MM.1S (cell line): ENCODE results near the gene RFNG.

Source experiments
- DNase-seq: peaks from one replicate; pipeline ENCODE4 v3.0.0-alpha.2; 2015
- H2AFZ ChIP-seq: fragments of 300-600 bp; sonication (generic); 2 replicates; pipeline ENCODE4 v1.6.0; 2016; ENCODE audit warnings: antibody characterized with exemption, low read length
- H3F3A ChIP-seq: fragments of 300-600 bp; sonication (generic); 2 replicates; pipeline ENCODE4 v1.6.1; 2016; ENCODE audit warnings: mild to moderate bottlenecking, antibody characterized with exemption, low read length, moderate library complexity, mixed read lengths; ENCODE audit not compliant: insufficient read depth
- H3K27ac ChIP-seq: fragments of 300-600 bp; sonication (generic); 2 replicates; pipeline ENCODE4 v1.5.1; 2016; ENCODE audit warnings: mild to moderate bottlenecking, low read length
- H3K27me3 ChIP-seq: fragments of 300-600 bp; sonication (generic); replicated peaks from 2 replicates; pipeline ENCODE4 v1.6.0; 2016; ENCODE audit warnings: low read length; ENCODE audit not compliant: insufficient read depth
- H3K36me3 ChIP-seq: fragments of 300-600 bp; sonication (generic); replicated peaks from 2 replicates; pipeline ENCODE4 v1.6.1; 2016; ENCODE audit warnings: mild to moderate bottlenecking, low read length, mixed read lengths; ENCODE audit not compliant: insufficient read depth
- H3K4me1 ChIP-seq: fragments of 300-600 bp; sonication (generic); 2 replicates; pipeline ENCODE4 v1.6.1; 2016; ENCODE audit warnings: low read length, mixed read lengths
- H3K4me2 ChIP-seq: fragments of 300-600 bp; sonication (generic); 2 replicates; pipeline ENCODE4 v1.6.0; 2016; ENCODE audit warnings: low read depth, low read length
- H3K4me3 ChIP-seq: fragments of 300-600 bp; sonication (generic); 2 replicates; pipeline ENCODE4 v1.5.1; 2016; ENCODE audit warnings: low read length, mixed read lengths
- H3K79me2 ChIP-seq: fragments of 300-600 bp; sonication (generic); 2 replicates; pipeline ENCODE4 v1.6.1; 2016; ENCODE audit warnings: mixed run types, low read length, mixed read lengths
- H3K9ac ChIP-seq: fragments of 300-600 bp; sonication (generic); 2 replicates; pipeline ENCODE4 v1.6.1; 2016; ENCODE audit warnings: low read length, mixed read lengths
- H3K9me2 ChIP-seq: fragments of 300-600 bp; sonication (generic); replicated peaks from 2 replicates; pipeline ENCODE4 v1.6.1; 2016; ENCODE audit warnings: mild to moderate bottlenecking, low read length, mixed read lengths; ENCODE audit not compliant: insufficient read depth
- H3K9me3 ChIP-seq: fragments of 300-600 bp; sonication (generic); replicated peaks from 2 replicates; pipeline ENCODE4 v1.6.1; 2016; ENCODE audit warnings: mild to moderate bottlenecking, low read length, mixed read lengths; ENCODE audit not compliant: insufficient read depth
- H4K20me1 ChIP-seq: fragments of 300-600 bp; sonication (generic); 2 replicates; pipeline ENCODE4 v1.6.1; 2016; ENCODE audit warnings: mild to moderate bottlenecking, low read length, moderate library complexity, mixed read lengths; ENCODE audit not compliant: insufficient read depth
- EZH2 ChIP-seq: fragments of 300-600 bp; sonication (generic); optimal IDR thresholded peaks from 2 replicates; pipeline ENCODE3; 2017; ENCODE audit warnings: low read depth, mild to moderate bottlenecking, antibody characterized with exemption, low read length, mixed read lengths
- EZH2phosphoT487 ChIP-seq: fragments of 300-600 bp; sonication (generic); IDR thresholded peaks from 2 replicates; pipeline ENCODE4 v1.6.1; 2018; ENCODE audit warnings: antibody characterized with exemption, low read length
- TF ChIP-seq, protein P1 (sequence below): fragments of 300-600 bp; sonication (generic); IDR thresholded peaks from 2 replicates; pipeline ENCODE4 v1.5.1; 2016; ENCODE audit warnings: antibody characterized with exemption, low read length, mixed read lengths

Gene RFNG

DNA sequence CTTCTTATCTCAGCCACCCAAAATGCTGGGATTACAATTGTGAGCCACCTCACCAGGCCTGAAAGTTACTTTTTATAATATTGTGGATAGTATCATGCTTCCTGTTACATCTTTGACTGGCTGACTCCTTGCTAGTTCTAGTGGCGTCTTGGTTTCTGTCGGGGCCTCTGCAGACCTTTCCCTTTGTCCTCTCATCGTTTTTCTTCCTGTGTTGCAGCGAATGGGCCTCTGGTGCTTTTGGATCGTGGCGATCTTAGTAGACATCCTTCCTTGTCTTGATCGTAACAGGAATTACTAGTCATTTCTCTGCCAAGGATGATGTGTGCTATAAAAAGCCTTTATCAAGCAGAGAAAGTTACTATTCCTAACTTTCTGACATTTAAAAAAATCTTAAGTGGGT, 53.4 kb downstream of the RFNG start:
- no peaks in the 10 kb centered on the region for H3K4me1 ChIP-seq
- no peak overlapping the region for H3K27ac ChIP-seq
- no peak overlapping the region for H3K4me3 ChIP-seq
- no peak overlapping the region for H2AFZ ChIP-seq
- no peak for DNase-seq
- no peaks in the 10 kb centered on the region for H3K9me2 ChIP-seq
- no peaks in the 10 kb centered on the region for H4K20me1 ChIP-seq
- H3K36me3 ChIP-seq: no peaks in the 10 kb centered on the region
- H3K27me3 ChIP-seq: no peaks in the 10 kb centered on the region
- no peak overlapping the region for H3K4me2 ChIP-seq
- H3K79me2 ChIP-seq: no peaks in the 10 kb centered on the region
- TF ChIP-seq, protein P1, sequence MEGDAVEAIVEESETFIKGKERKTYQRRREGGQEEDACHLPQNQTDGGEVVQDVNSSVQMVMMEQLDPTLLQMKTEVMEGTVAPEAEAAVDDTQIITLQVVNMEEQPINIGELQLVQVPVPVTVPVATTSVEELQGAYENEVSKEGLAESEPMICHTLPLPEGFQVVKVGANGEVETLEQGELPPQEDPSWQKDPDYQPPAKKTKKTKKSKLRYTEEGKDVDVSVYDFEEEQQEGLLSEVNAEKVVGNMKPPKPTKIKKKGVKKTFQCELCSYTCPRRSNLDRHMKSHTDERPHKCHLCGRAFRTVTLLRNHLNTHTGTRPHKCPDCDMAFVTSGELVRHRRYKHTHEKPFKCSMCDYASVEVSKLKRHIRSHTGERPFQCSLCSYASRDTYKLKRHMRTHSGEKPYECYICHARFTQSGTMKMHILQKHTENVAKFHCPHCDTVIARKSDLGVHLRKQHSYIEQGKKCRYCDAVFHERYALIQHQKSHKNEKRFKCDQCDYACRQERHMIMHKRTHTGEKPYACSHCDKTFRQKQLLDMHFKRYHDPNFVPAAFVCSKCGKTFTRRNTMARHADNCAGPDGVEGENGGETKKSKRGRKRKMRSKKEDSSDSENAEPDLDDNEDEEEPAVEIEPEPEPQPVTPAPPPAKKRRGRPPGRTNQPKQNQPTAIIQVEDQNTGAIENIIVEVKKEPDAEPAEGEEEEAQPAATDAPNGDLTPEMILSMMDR: no peak
- TF ChIP-seq EZH2: no peak
- TF ChIP-seq EZH2phosphoT487: no peak
- no peaks in the 10 kb centered on the region for H3F3A ChIP-seq
- H3K9ac ChIP-seq: no peak overlapping the region
- no peaks in the 10 kb centered on the region for H3K9me3 ChIP-seq
